Head of caudate nucleus (tissue), 42 donors: ENCODE data around the gene SMIM17.
"Not testable (repeated sequence)": the region's sequence is repeated elsewhere in the genome, so short reads cannot be mapped to it uniquely, and the experiment has no call there.

Source experiments
- DNase-seq, 42 donors: peaks; one replicate each; pipeline versions ENCODE4 v3.0.0 to v3.0.0-alpha.2; 2020 to 2021; ENCODE audit warnings: mixed read lengths in 7 of 42
- intact Hi-C: fragments of 100-400 bp; cut with DNase I; formaldehyde crosslinking; loops from one replicate; pipeline ENCODE4 v1.15.0; 2022

The SMIM17 gene

DNA sequence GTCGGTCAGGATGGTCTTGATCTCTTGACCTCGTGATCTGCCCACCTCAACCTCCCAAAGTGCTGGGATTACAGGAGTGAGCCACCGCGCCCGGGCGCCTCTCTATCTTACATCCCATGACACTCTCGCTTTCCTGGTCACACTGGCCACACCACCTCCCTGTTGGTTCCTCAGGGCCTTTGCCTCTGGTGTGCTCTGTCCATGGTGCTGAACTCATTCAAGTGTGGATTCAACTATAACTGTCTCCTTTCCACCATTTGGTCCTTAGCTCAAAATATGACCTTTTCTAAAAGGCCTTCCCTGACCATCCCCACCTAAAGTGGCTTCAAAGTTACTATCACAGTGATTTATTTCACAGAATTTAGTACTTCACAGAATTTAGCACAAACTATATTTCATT, 3.7 kb upstream of the SMIM17 start:
- intact Hi-C loops: no loop called here
- DNase-seq: no peak

DNA sequence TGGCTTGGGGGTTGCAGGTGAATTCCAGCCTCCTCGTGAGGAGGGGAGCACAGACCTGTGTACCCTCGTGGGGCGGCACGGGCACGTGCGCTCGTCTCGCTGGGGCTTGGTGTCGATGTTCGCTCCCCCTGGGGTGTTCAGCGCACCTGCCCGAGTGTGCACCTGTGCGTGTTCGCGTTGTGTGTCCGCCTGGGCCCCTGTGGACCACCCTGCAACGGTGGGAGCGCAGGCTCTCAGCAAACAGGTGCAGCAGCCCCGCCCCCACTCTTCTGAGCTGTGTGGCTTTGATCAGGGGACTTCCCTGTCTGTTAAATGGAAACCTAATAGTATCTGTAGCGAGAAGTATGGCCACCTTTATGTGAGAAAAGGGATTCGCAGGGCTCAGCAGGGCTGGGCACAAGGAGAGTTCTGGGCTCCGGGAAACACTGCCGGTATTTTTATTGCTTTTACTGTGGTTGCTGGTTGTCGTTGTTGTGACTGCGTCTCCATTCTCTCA, 549 bp downstream of the SMIM17 start:
- intact Hi-C loops: no loop called here
- peak in 5 of 42 donors; percentile 18 to 44 (median 24) for DNase-seq

DNA sequence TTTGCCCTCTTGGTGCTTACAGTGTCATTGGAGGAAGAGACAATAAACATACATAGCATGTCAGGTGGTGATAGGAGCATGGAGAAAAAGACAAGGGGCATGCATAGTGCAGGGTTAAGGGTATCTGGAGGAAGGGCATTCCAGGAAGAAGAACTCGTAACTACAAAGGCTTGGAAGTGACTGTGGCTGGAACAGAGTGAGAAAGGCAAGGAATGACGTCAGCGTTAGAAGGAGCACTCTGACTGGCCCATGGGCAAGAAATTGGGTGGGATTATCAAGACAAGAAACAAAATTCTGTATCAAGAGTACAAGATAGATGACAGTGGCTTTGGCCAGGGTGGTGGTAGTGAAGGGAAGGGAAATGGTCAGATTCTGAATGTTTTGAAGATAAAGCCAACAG, 11.2 kb downstream of the SMIM17 start:
- intact Hi-C loops: no loop called here
- no peak for DNase-seq

DNA sequence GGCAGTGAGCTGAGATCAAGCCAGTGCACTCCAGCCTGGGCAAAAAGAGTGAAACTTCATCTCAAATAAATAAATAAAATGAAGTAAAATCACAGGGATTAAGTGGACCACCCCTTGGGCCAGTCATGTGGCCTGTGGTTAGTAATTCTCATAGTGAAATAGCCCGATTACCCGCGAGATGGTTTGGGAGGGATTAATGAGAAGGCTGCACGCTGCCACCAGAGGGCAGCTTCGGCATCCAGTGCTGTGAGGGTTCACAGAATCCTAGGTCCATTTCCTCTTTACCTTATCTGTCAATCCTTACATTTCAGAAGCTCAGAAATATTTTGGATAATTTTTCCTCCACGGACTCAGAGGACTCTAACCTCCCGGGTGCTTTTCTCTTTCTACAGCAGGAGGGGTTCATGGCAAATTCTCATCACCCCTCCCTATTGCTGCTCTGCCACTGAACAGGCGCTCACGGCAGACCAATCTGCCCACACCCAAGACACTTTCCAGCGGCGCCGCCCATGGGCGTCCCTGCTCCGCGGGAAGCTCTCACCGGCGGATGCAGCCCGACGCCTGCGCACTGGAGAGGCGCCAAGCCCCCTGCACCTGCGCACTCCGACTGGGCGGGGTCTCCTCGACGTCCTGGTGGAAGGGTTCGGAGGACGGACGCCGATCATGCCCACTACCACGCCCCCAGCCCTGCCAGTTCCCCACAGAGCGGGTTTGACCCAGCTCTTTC, 17.6 kb downstream of the SMIM17 start:
- DNase-seq: peak in 39 of 42 donors; percentile 13 to 79 (median 56)
- intact Hi-C loops: loop anchor here (10.0 kb wide), 1 partner anchor 66 kb away; the partner anchor contains the start of gene ZNF71

DNA sequence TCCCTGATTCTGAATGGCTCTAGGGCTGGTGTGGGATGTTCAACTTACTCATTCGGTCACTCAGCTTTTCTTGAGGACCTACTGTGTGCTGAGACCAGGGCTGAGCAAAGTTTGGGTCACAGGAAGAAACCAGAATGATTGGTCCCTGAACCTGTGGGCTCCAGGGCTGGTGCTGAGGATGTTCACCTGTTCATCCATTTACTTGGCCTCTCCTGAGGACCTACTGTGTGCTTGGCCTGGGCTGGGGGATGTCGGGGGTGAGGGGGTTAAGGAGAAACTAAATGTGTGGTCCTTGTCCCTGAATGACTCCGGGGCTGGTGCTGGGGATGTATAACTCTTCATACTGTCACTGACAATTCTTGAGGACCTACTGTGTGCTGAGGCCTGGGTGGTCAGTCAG, 18.3 kb downstream of the SMIM17 start:
- intact Hi-C loops: loop anchor here (10.0 kb wide), 1 partner anchor 66 kb away; the partner anchor contains the start of gene ZNF71
- no peak for DNase-seq

DNA sequence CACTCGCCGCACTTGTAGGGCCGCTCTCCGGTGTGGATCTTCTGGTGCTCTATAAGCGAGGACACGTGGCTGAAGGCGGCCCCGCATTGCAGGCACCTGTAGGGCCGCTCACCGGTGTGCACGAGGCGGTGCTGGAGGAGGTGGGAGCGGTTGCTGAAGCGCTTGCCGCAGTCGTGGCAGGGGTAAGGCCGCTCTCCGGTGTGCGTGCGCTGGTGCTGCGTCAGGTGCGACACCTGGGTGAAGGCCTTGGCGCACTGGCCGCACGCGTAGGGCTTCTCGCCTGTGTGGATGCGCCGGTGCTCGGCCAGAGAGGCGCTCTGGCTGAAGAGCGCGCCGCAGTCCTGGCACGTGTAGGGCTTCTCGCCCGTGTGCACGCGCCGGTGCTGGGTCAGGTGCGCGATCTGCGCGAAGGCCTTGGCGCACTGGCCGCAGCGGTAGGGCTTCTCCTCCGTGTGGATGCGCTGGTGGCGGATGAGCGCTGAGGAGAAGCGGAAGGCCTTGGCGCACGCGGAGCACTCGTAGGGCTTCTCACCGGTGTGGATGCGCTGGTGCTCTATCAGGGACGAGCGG, 21.1 kb downstream of the SMIM17 start:
- DNase-seq: no peak

DNA sequence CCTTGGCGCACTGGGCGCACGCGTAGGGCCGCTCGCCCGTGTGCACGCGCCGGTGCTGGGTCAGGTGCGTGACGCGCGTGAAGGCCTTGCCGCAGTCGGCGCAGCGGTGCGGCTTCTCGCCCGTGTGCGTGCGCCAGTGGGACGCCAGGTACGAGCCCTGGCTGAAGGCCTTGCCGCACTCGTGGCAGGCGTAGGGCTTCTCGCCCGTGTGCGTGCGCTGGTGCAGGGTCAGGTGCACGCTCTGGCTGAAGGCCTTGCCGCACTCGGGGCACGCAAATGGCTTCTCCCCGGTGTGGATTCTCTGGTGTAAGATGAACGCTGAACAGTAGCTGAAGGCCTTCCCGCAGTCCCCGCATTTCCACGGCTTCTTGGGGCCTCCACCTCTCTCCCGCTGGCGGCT, 21.6 kb downstream of the SMIM17 start:
- intact Hi-C loops: loop anchor here (10.0 kb wide), 1 partner anchor 70 kb away; the partner anchor contains the start of gene ZNF71
- no peak for DNase-seq

More for the DNA sequence above, 21.1 kb downstream of the SMIM17 start:
- intact Hi-C loops: loop anchor here (10.0 kb wide), 1 partner anchor 69 kb away; the partner anchor contains the start of gene ZNF71

DNA sequence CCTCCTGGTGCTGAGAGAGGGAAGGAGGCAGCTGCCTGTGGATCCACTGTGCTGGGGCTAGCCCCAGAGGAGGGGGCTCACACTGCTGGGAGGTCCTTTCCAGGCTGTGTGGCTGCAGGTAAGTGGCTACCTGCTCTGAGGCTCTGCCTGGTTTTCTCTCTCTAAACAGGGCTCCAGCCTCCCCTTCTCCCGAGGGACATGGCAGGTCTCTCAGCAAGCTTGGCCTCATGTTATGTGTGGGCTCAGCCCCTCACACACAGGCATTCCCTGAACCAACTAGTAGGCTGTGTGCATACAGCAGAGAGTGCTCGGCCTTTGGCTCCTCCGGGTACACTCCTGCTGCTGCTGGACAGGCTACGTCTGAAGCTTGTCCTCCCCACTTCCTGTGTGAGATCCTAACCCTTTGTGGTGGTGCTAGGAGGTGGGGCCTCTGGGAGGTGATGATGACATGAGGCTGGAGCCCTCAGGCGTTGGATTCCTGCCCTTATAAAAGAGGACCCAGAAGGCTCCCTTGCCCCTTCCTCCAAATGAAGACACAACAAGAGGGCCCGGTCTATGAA, 24.4 kb downstream of the SMIM17 start:
- intact Hi-C loops: loop anchor here (10.0 kb wide), 1 partner anchor 73 kb away; the partner anchor contains the start of gene ZNF71
- DNase-seq: peak in 1 of 42 donors; percentile 20

DNA sequence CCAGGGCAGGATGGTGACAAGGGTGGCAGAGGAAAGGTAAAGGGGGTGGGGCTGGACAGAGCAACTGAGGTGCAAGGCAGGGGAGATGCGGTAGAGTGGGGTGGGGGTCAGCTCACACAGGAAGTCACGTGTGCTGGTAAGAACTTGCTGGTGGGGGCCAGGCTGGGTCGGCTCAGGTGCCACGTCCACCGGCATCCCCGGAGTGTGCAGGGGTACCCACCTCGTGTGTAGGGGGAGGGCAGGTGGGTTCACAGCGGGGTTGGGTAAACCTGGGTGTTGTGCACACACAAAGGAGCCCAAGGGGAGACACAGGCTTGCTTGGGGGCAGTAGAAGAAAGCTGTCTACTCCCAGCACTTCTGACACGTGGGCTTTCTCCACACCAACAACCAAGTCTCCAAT, 25.7 kb downstream of the SMIM17 start:
- intact Hi-C loops: loop anchor here (10.0 kb wide), 1 partner anchor 74 kb away; the partner anchor contains the start of gene ZNF71
- no peak for DNase-seq

DNA sequence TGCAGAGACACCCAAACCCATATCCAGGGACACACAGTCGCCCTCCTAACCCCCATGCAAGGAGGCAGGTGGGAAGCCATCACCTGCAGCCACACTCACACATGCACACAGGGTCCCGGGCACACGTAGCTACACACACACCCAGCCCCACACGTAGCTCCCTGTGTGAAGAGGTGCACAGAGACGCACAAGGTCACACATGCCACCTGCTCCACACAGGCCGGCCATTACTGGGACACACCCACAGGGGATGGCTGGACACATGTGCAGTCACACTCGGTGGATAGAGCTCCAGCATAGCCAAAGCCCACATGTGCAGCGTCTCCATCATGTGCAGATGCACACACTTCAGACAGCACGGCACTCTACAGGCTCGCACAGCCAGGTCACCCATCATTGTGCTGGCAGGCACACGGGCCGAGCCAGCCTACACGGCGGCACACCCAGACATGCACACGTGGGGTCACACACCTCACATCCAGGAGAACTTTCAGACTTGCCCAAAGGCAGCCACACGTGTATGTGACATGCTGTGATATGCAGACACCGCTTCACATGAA, 27.5 kb downstream of the SMIM17 start:
- DNase-seq: peak in 1 of 42 donors; percentile 11
- intact Hi-C loops: no loop called here

DNA sequence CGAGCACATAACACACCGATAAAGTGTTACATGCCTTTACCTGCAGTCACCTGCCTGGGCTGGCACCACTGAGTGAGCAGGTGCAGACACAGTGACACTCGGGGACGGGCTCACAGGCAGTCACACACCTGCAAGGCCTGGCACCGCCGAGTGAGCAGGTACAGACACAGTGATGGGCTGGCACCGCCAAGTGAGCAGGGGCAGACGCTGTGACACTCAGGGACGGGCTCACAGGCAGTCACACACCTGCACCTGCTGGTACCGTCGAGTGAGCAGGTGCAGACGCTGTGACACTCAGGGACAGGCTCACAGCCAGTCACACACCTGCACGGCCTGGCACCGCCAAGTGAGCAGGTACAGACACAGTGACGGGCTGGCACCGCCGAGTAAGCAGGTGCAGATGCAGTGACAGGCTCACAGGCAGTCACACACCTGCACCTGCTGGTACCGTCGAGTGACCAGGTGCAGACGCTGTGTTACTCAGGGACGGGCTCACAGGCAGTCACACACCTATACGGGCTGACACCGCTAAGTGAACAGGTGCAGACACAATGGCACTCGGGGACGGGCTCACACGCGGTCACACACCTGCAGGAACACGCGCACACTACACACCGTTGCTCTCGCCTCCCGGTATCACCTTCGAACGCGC, 28.1 kb downstream of the SMIM17 start:
- DNase-seq: peak in 13 of 42 donors; percentile 19 to 54 (median 34)
- intact Hi-C loops: no loop called here

DNA sequence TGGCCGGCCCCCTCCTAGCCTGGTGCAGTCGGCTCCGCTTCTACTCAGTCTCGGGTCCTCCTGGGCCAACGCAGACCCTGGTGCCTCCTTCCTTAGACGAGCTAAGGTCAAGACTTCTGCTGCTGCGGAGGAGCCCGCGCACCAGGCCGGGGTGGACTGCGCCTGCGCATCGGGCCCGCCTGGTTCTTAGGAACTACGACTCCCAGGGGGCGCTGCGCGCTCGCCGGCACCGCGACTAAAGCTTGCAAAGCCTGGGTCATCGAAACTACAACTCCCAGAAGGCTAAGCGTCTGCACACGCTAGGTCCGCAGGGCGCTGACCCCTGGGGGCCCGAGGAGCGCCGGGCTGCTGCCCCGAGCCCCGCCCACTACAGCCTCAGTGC, 28.6 kb downstream of the SMIM17 start, which contains the start of gene ZNF835:
ZNF835 (minus strand) TSS at position 145 of the 382 bp plus-strand sequence. CDS start 6,559 bp downstream, outside the sequence.
- intact Hi-C loops: no loop called here

DNA sequence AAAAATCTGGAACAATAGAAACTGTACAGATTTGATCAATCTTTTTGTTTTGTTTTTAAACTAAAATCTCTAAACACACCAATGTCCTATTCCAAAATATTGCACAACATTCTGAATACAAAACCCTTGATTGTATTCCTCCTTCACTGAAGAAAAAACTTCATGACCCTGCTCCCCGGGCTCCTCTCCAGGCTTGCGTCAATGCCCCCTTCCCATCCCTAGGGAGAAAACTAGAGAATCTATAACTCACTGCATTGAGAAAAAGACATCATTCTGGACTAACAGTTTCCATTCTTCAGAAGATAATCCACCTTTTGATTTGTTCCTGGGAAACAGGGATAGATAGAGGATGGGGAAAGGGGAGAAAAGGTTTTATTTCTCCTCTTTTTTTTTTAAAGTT, 29.7 kb downstream of the SMIM17 start:
- DNase-seq: peak in 6 of 42 donors; percentile 28 to 59 (median 41)
- intact Hi-C loops: not testable (repeated sequence)

More for the DNA sequence above, 28.6 kb downstream of the SMIM17 start, which contains the start of gene ZNF835:
- peak; percentile 92 to 99 (median 98) for DNase-seq

DNA sequence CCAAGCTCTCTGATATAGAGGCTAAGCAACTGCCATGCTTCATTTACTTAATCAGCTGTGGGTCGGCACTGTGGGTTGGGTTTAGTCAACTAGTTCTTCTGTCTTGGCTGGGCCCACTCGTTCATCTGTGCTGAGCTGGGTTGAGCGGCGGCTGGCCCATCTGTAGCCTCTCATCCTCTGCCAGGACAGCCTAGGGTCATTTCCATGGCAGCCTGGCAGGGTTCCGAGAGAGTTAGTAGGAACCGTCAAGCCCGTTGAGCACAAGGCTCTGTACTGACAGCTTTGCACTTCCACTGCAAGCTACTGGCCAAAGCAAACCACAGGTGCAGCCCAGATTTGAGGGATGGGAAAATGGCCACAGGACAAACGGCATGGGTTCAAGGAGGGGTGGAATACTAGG, 35.2 kb downstream of the SMIM17 start:
- DNase-seq: peak in 40 of 42 donors; percentile 21 to 82 (median 58)
- intact Hi-C loops: no loop called here

DNA sequence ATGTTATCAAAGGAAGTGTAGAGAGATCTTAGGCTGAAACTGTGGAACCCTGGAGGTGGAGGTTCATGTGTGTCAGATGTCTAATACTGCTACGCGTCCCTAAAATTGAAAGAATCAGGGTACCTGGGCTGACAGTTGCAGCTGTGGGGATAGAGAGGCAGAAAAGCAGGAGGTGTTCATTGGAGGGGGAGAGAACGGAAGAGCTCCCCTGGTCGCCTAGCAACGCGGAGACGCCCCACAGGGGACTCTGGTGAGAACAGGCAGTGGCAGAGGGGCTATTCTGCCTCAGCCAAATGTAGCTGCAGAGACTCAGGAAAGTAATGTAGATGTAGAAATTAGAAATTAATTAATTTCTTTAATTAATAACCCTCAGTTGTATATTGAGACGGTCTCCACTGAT, 38.7 kb downstream of the SMIM17 start:
- peak in 36 of 42 donors; percentile 25 to 84 (median 58) for DNase-seq
- intact Hi-C loops: no loop called here

DNA sequence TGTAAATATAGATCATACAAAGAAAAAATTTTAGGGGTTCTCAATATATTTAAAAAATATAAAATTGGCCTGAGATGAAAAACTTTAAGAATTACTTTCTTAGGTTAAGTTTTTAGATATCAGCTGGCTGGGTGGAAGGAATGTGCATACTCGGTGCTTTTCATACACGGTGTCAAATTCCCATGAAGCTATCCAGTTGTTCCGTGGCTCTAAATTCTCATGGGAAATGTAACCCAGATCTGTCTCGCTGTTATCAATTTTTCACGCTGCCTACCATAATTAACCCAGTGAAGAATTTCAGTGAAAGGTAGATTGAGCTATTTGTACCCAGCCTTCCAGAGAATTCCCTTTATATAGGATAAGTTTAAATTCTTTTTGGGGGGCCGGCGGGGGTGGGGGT, 40.2 kb downstream of the SMIM17 start:
- intact Hi-C loops: no loop called here
- DNase-seq: peak in 4 of 42 donors; percentile 29 to 53 (median 44)

DNA sequence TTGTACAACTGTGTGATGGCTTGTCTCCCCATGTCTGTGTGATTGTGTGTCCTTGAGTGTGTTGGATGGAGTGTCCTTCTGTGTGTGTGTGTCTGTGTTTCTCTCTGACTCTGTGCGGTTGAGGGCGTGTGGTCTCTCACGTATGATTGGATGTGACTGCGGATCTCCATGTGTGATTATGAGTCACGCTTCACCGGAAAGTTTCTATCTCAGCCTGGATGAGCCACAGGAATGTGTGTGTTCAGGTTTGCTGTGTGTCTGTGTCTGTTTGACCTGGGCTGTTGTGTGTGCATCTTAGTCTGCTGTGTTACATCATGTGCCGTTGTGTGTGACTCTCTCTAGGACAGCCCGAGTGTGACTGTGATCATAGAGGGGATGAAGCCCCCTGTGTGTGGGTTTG, 44.1 kb downstream of the SMIM17 start:
- intact Hi-C loops: no loop called here
- DNase-seq: peak in 2 of 42 donors; percentile 13 to 27

DNA sequence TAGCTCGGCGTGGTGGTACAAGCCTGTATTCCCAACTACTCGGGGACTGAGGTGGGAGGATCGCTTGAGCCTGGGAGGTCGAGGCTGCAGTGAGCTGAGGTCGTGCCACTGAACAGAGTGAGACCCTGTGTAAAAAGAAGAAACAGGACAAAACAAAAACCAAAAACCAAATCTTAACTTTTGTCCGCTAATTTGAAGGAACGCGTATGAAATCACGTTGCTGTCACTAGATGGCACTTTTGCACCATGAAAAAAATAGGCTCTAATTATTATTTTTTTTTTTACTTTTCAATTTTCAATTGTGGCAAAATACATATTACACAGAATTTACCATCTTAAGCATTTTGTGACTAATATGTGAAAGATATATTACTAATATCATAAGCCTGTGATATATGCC, 46.2 kb downstream of the SMIM17 start:
- intact Hi-C loops: no loop called here
- DNase-seq: peak in 1 of 42 donors; percentile 25

DNA sequence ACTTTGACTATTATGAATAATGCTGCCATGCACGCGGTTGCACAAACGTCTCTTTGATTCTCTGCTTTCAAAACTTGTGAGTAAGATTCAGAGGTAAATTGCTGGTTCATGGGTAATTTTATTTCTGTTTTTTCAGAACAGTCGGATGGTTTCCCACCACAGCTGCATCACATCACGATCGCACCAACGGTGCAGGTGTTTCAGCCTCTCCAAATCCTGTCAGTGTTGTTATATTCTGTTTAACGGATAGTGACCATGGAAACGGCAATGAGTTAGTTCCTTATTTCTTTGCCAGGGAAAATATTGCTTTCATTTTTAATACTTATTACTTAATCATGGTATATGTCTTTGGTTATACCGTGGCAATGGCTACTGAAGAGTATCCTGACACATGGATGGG, 47.7 kb downstream of the SMIM17 start:
- DNase-seq: no peak
- intact Hi-C loops: loop anchor here (10.0 kb wide), 1 partner anchor 144 kb away; no protein-coding TSS in a partner anchor
